WI38 (cell line): ENCODE measurements around the gene PSENEN.

ENCODE experiments used
- H3K4me3 ChIP-seq: 2 replicates; pipeline ENCODE4 v1.5.1; 2011; ENCODE audit warnings: low read depth, mild to moderate bottlenecking, control low read depth, low read length
- CTCF ChIP-seq: IDR thresholded peaks from 2 replicates; pipeline ENCODE4 v1.5.1; 2012; ENCODE audit warnings: low read depth, mild to moderate bottlenecking, control low read depth, low read length

The PSENEN gene

GRCh38 chr19:35715355-35715809 lies 30.1 kb upstream of the PSENEN start:
- H3K4me3 ChIP-seq = no peak overlapping the region
- no peak for TF ChIP-seq CTCF

- TF ChIP-seq CTCF = no peak
Observed at GRCh38 chr19:35715981-35716800, 29.3 kb upstream of the PSENEN start.

GRCh38 chr19:35716801-35717664 lies 28.4 kb upstream of the PSENEN start:
- peak; percentile 90 for TF ChIP-seq CTCF

More at GRCh38 chr19:35715981-35716800, 29.3 kb upstream of the PSENEN start:
- H3K4me3 ChIP-seq = peak overlapping the region; percentile 78

DNA sequence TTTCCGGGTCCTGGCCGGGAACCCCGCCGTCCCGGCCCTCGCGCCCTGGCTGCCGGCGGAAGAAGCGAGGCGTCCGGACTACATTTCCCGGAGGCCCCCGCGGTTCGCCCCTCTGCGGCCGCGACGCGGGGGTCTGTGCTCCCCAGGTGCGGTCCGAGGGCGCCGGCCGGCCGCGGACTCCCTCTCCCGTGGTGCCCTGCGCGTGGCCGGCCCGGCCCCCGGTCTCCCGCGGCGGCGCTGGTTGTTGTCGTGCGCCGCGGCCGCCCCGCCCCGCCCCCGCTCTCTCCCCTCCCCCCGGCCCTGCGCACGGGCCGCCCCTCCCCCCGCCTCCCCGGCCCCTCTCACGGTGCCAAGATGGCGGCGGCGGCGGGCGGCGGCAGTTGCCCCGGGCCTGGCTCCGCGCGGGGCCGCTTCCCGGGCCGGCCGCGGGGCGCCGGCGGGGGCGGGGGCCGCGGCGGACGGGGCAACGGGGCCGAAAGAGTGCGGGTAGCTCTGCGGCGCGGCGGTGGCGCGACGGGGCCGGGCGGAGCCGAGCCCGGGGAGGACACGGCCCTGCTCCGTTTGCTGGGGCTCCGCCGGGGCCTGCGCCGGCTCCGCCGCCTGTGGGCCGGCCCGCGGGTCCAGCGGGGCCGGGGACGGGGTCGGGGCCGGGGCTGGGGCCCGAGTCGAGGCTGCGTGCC lies 27.6 kb upstream of the PSENEN start, which contains the start of gene KMT2B:
Gene KMT2B, plus strand, starts transcription at position 339 of the 680 bp plus-strand sequence. Its CDS starts 16 bp downstream, at position 355.
- no peak for TF ChIP-seq CTCF
- peak within 1 kb of the TSS; percentile 89 for H3K4me3 ChIP-seq

More at GRCh38 chr19:35716801-35717664, 28.4 kb upstream of the PSENEN start:
- peak overlapping the region; percentile 78 for H3K4me3 ChIP-seq

GRCh38 chr19:35718345-35719041 lies 27.0 kb upstream of the PSENEN start:
- no peak for TF ChIP-seq CTCF
- H3K4me3 ChIP-seq = peak overlapping the region; percentile 89

DNA sequence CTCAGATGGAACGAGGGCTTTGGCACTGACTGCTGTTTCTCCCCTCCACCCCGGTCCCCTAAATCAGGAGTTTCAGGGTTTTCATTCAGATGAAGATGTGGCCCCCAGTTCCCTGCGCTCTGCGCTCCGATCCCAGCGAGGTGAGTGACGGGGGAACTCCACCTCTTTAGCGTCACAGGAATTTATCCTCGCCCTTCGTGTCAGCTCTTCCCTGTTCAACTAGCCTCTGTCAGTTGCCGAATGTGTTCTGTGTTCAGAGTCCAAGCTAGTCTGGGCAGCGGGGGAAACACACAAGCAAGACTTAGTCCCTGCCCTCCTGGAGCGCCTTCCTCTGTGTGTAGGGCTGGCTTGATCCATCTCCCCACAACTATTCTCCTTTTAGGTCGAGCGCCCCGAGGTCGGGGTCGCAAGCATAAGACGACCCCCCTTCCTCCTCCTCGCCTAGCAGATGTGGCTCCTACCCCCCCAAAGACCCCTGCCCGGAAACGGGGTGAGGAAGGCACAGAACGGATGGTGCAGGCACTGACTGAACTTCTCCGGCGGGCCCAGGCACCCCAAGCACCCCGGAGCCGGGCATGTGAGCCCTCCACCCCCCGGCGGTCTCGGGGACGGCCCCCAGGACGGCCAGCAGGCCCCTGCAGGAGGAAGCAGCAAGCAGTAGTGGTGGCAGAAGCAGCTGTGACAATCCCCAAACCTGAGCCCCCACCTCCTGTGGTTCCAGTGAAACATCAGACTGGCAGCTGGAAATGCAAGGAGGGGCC lies 25.9 kb upstream of the PSENEN start:
- H3K4me3 ChIP-seq = peak overlapping the region; percentile 89
- TF ChIP-seq CTCF = no peak
